Measurements from ENCODE around the gene ATP2A3. TPM values are rescaled to one million over a fixed set of nuclear protein-coding genes. Genes with fewer than 3 reads are reported as not detected.

Gene ATP2A3
- total RNA-seq, 4 donors from 2014 or later: 8.5 to 60.7 (median 36.4) TPM

DNA sequence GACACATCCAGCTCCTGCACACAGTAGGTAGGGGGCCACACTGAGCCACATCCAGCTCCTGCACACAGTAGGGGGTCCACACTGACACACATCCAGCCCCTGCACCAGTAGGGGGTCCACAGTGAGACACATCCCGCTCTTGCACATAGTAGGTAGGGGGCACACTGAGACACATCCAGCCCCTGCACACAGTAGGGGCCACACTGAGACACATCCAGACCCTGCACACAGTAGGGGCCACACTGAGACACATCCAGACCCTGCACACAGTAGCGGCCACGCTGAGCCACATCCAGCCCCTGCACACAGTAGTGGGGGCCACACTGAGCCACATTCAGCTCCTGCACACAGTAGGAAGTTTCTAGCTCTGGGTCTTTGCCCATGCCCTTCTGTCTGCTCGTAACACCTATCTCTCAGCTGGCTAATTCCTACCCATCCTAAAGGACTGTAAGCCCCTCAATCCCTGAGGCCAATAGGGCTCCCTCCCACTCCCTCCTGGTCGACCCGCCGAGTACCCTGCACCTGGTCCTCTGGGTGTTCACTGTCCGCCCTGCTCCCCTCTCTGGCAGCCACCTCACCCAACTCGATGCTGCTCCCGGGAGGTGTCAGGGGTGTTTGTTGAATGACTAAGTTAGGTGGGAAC, 9.4 kb upstream of the ATP2A3 start:
- DNase-seq (ENCODE audit: low spot score in 2 of 2): no peak
- H3K4me3 ChIP-seq (ENCODE audit: low read depth, poor library complexity, severe bottlenecking): no peak overlapping the region
- TF ChIP-seq, protein P1, sequence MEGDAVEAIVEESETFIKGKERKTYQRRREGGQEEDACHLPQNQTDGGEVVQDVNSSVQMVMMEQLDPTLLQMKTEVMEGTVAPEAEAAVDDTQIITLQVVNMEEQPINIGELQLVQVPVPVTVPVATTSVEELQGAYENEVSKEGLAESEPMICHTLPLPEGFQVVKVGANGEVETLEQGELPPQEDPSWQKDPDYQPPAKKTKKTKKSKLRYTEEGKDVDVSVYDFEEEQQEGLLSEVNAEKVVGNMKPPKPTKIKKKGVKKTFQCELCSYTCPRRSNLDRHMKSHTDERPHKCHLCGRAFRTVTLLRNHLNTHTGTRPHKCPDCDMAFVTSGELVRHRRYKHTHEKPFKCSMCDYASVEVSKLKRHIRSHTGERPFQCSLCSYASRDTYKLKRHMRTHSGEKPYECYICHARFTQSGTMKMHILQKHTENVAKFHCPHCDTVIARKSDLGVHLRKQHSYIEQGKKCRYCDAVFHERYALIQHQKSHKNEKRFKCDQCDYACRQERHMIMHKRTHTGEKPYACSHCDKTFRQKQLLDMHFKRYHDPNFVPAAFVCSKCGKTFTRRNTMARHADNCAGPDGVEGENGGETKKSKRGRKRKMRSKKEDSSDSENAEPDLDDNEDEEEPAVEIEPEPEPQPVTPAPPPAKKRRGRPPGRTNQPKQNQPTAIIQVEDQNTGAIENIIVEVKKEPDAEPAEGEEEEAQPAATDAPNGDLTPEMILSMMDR (IDR thresholded peaks at IDR 0.05): no peak
- TF ChIP-seq POLR2A (IDR thresholded peaks at IDR 0.05): no peak
- intact Hi-C loops (cut with DNase I; ENCODE audit: low total_unique reads): no loop called here
- WGBS, 2 donors: 57 to 79% methylated on average over 10 of the region's 10 CpGs

DNA sequence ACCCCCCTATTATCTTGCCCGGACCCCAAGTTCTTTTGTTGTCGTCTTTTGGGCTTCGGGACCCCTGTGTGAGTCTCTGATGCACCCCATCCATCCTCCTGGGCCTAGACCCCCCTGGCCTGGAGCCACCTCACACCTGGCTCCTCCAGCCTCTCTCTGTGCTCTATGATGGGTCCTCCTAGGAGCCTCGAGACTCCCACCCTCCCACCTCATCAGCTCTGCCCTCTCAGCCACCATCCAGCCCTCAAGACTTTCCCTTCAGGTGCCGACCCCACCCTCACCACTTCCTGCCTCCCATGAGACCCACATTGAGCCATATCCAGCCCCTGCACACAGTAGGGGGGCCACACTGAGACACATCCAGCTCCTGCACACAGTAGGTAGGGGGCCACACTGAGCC, 8.7 kb upstream of the ATP2A3 start:
- intact Hi-C loops (cut with DNase I; ENCODE audit: low total_unique reads): no loop called here
- H3K4me3 ChIP-seq (ENCODE audit: low read depth, poor library complexity, severe bottlenecking): no peak overlapping the region
- TF ChIP-seq POLR2A (IDR thresholded peaks at IDR 0.05): no peak
- TF ChIP-seq, protein P1 (IDR thresholded peaks at IDR 0.05): no peak
- DNase-seq (ENCODE audit: low spot score in 2 of 2): no peak
- 61 to 72% methylated on average over 5 of the region's 5 CpGs for WGBS, 2 donors

DNA sequence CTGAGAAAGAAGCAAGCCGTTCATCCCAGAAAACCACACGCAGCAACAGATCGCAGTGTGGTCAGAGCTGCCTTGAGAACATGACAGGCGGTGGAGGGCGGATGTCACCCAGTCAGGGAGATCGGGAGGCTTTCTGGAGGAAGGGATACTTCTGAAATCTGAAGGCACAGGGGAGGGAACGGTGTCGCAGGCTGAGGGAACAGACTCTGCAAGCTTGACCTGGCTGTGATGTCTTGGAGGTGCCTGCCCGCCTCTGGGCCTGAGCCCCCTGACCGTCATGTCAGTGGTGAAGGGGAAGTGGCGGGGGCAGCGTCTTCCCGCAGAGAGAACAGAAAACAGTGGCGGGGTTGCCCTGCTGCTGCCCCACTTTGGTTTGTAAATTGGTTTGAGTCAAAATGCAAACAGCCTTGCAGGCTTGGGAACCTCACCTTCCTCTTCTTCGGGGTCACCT, 8.1 kb upstream of the ATP2A3 start:
- intact Hi-C loops (cut with DNase I; ENCODE audit: low total_unique reads): no loop called here
- WGBS, 2 donors: 73 to 76% methylated on average over 15 of the region's 15 CpGs
- H3K4me3 ChIP-seq (ENCODE audit: low read depth, poor library complexity, severe bottlenecking): no peak overlapping the region
- no peak for DNase-seq (ENCODE audit: low spot score in 2 of 2)
- TF ChIP-seq, protein P1 (IDR thresholded peaks at IDR 0.05): no peak
- TF ChIP-seq POLR2A (IDR thresholded peaks at IDR 0.05): no peak

DNA sequence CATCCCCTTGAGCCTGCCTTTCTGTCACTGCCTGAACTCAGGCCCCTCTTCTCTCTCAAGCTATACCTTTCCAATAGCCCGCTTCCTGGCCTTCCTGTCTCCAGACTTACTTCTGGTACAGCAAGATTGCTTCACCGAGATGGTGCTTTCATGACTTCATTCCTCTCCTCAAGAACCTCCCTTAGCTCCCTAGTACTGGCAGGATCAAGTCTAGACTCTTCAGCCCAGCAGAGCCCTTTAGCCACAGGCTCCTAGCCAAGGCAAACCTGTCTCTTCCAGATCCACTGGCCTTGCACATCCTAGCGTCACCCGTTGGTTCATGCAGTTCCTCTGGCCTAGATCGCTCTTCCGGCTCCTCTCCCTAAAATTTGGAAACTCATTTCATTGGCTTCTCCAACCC, 6.4 kb upstream of the ATP2A3 start:
- WGBS, 2 donors: 90 to 91% methylated on average over 6 of the region's 6 CpGs
- H3K4me3 ChIP-seq (ENCODE audit: low read depth, poor library complexity, severe bottlenecking): no peak overlapping the region
- intact Hi-C loops (cut with DNase I; ENCODE audit: low total_unique reads): no loop called here
- no peak for DNase-seq (ENCODE audit: low spot score in 2 of 2)
- TF ChIP-seq, protein P1 (IDR thresholded peaks at IDR 0.05): no peak

DNA sequence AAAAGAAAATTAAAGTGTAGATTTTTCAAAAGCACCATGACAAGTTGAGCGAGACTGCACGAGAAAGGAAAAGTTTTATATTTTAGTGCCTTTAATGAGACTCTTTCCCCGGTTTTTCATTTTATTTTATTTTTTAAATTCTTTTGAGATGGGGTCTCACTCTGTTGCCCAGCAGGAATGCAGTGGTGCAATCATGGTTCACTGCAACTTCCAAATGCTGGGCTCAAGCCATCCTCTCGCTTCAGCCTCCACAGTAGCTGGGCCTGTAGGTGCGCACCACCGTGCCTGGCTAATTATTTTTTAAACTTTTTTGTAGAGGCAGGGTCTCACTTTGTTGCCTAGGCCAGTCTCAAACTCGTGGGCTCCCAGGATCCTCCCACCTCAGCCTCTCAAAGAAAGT, 5.7 kb upstream of the ATP2A3 start:
- WGBS, 2 donors: 84% methylated on average over 7 of the region's 7 CpGs
- H3K4me3 ChIP-seq (ENCODE audit: low read depth, poor library complexity, severe bottlenecking): no peak overlapping the region
- TF ChIP-seq POLR2A (IDR thresholded peaks at IDR 0.05): no peak
- TF ChIP-seq, protein P1 (IDR thresholded peaks at IDR 0.05): no peak
- intact Hi-C loops (cut with DNase I; ENCODE audit: low total_unique reads): no loop called here
- no peak for DNase-seq (ENCODE audit: low spot score in 2 of 2)
